Stomach (tissue), 4 donors: Measurements from ENCODE around the gene COL12A1.

Experiments
- EP300 ChIP-seq: sonication (generic); formaldehyde crosslinking; IDR thresholded peaks from one replicate; pipeline ENCODE4 v1.6.1; 2017; ENCODE audit warnings: antibody characterized with exemption
- POLR2AphosphoS5 ChIP-seq, 3 donors: sonication (generic); formaldehyde crosslinking; IDR thresholded peaks; one replicate each; pipeline ENCODE4 v1.6.1; 2016; ENCODE audit warnings: antibody characterized with exemption in 3 of 3
- TF ChIP-seq, protein P1 (sequence below), 7 experiments: fragments of 450-650 bp in 4 of 7; fragments of 200-600 bp in 3 of 7; sonication (generic) in 3 of 7; IDR thresholded peaks; one replicate each; pipeline ENCODE4 v1.5.1; 2016 to 2019; ENCODE audit warnings: antibody characterized with exemption in 7 of 7, control low read depth in 2 of 7, mild to moderate bottlenecking in 1 of 7

DNA sequence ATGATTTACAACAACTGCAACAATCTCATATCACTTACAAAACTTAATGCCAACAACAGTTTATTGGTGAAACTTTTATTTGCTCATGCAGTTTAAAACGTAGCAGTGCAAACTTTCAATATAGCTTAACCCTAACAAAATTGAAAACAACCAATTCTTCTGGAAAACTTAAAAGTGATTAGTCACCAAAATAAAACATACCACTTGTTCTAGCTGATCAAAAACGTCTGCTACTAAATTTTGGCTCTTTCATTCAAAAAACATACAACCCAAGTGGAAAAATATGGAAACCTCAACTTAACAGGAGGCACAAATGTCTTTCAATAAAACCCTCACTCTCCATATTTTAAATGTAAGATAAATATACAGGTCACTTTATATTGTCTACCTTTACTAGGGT, 39.6 kb downstream of the COL12A1 start:
- TF ChIP-seq, protein P1, sequence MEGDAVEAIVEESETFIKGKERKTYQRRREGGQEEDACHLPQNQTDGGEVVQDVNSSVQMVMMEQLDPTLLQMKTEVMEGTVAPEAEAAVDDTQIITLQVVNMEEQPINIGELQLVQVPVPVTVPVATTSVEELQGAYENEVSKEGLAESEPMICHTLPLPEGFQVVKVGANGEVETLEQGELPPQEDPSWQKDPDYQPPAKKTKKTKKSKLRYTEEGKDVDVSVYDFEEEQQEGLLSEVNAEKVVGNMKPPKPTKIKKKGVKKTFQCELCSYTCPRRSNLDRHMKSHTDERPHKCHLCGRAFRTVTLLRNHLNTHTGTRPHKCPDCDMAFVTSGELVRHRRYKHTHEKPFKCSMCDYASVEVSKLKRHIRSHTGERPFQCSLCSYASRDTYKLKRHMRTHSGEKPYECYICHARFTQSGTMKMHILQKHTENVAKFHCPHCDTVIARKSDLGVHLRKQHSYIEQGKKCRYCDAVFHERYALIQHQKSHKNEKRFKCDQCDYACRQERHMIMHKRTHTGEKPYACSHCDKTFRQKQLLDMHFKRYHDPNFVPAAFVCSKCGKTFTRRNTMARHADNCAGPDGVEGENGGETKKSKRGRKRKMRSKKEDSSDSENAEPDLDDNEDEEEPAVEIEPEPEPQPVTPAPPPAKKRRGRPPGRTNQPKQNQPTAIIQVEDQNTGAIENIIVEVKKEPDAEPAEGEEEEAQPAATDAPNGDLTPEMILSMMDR (IDR thresholded peaks at IDR 0.05), result no peak
- TF ChIP-seq POLR2AphosphoS5 (IDR thresholded peaks at IDR 0.05) (no peak), EP300 (no peak)
